ENCODE measurements around the gene LRP8. TPM values are rescaled to one million over a fixed set of nuclear protein-coding genes. Genes with fewer than 3 reads are reported as not detected.
A peak's percentile ranks its signal among the peaks of the same experiment; 100 is the strongest.

LRP8 gene
- total RNA-seq, 1 donor from 2014 or later: 16.5 TPM

DNA sequence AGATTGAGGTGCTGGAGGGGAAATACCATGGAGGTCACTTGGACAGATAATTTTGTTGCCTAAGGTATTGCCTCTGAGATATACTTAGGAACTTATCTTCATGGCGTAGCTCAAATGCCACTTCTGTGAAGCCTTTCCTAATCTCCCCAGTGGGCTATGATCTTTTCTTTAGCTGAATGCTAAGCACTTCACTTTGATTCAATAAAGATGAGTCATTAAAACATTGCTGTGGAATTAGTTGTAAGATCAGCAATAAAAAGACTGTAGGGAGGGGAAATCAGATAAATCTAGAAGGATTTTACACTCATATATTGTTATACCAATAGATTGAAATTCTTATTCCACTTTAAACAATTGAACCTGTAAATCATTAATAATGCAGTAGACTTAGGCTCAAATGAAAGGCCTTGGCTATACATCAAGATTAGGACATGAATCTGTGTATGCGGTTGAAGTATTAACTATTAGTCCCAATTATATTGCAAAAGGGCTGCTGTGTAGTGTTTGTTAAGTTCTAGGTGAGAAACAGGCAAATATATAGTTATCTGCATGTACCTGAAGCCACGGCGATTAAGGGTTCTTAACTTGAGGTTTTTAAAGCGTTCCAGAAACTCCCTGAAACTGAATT, 70.3 kb downstream of the LRP8 start:
- Mint-ChIP-seq H3K4me3 (peak overlapping the region; percentile 81), H3K9me3 (no peaks in the 10 kb centered on the region), H3K27ac (peak overlapping the region; percentile 98), H3K27me3 (no peaks in the 10 kb centered on the region), H3K36me3 (no peaks in the 10 kb centered on the region), H3K4me1 (ENCODE audit: unreplicated experiment) (no peaks in the 10 kb centered on the region)
- TF ChIP-seq, protein P1, sequence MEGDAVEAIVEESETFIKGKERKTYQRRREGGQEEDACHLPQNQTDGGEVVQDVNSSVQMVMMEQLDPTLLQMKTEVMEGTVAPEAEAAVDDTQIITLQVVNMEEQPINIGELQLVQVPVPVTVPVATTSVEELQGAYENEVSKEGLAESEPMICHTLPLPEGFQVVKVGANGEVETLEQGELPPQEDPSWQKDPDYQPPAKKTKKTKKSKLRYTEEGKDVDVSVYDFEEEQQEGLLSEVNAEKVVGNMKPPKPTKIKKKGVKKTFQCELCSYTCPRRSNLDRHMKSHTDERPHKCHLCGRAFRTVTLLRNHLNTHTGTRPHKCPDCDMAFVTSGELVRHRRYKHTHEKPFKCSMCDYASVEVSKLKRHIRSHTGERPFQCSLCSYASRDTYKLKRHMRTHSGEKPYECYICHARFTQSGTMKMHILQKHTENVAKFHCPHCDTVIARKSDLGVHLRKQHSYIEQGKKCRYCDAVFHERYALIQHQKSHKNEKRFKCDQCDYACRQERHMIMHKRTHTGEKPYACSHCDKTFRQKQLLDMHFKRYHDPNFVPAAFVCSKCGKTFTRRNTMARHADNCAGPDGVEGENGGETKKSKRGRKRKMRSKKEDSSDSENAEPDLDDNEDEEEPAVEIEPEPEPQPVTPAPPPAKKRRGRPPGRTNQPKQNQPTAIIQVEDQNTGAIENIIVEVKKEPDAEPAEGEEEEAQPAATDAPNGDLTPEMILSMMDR (conservative IDR thresholded peaks at IDR 0.05): no peak
- no peak for DNase-seq (ENCODE audit: extremely low spot score, unreplicated experiment)

DNA sequence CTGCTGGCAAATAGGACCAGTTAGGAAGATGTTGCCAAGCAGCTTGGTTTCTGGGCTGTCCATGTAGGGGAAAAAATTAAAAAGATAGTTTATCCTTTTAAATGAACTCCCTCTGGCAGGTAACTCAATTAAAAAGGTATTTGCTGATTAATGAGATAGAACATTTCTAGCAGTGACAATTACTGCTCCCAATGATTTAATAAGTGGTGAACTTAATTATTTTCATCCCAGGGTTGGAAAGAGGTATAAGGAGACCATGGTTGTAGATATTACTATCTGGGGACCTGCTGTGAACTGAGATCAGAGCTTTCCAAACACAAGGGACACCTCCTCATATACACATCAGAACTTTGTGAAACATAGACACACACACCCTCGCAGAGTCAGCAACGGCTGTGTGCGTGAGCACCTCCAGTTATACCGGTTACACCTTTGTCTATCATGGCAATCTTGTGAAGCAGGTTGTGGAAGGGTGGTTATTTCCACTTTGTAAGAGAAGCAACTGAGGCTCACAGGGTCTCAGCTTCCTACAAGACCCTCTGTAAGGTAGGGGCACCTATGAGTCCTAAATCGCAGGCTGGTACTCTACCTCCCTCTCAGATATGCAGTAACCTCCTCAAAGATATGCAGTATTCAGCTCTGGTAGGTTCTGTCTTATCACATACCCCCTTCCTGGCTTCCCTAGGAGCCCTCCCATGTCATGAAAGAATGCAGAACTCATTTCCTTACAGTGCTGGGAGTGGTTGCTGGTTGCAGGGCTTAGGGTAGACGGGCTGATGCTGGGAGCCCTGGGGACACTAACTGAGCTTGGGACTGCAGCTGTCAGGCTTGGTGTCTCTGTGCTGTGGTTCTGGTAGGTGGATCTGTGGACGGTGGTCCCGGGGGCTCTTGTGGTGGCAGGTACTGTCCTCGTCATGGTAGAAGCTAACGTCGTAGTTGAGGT, 71.1 kb downstream of the LRP8 start:
- Mint-ChIP-seq H3K9me3 (no peaks in the 10 kb centered on the region), H3K4me1 (ENCODE audit: unreplicated experiment) (no peaks in the 10 kb centered on the region), H3K4me3 (peak overlapping the region; percentile 81), H3K27ac (peak overlapping the region; percentile 98), H3K36me3 (no peaks in the 10 kb centered on the region), H3K27me3 (no peaks in the 10 kb centered on the region)
- no peak for DNase-seq (ENCODE audit: extremely low spot score, unreplicated experiment)
- TF ChIP-seq, protein P1 (conservative IDR thresholded peaks at IDR 0.05): no peak

DNA sequence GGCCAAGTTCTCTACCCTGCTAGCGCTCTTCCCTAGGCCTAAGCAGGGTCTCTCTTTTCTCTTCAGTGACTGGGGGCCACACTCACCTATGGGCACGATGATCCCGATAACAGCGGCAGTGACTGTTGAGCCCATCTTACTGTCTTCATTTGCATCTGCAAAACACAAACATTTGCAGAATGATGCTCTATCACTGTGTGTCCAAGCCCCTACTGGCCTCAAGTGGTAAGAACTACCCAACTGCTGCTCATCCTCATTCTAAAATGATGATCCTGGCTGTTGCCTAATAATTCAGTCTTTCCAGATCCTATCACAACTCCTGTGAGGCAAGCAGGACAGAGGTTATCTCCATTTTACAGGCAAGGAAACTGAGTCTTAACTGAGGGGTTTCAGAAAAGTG, 72.8 kb downstream of the LRP8 start:
- H3K36me3 Mint-ChIP-seq: no peaks in the 10 kb centered on the region
- no peaks in the 10 kb centered on the region for H3K9me3 Mint-ChIP-seq
- no peak overlapping the region for H3K4me3 Mint-ChIP-seq
- H3K4me1 Mint-ChIP-seq (ENCODE audit: unreplicated experiment): no peaks in the 10 kb centered on the region
- H3K27ac Mint-ChIP-seq: no peak overlapping the region
- TF ChIP-seq, protein P1 (conservative IDR thresholded peaks at IDR 0.05): peak; percentile 37
- H3K27me3 Mint-ChIP-seq: no peaks in the 10 kb centered on the region
- no peak for DNase-seq (ENCODE audit: extremely low spot score, unreplicated experiment)

DNA sequence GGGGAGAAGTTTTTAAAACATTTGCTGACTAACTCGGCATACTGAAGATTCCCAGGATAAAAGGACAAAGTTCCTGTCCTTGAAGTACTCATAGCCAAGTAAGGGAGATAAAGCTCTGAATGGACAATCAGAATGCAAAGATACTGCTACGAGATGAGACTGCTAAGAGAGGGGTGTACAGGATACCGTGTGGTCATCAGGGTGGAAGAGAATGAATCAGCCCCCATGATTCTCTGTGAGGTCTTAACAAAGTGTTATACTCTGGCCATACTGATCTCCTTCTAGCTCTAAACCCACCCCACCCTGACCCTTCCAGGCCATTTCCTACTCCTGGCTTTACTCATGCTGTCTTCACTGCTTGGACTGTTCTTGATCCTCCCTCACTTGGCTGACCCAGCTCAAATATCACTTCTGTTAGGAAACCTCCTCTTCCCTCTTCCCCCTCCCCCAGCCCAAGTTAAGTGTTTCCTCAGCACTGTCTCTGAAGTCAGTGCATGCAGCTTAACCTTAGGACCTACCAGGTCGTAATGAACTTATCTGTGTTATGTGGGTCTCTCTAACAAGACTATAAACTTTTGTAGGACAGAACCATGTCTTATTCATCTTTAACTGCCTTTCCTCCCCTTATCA, 73.7 kb downstream of the LRP8 start:
- TF ChIP-seq, protein P1 (conservative IDR thresholded peaks at IDR 0.05): no peak
- Mint-ChIP-seq H3K36me3 (no peaks in the 10 kb centered on the region), H3K27me3 (no peaks in the 10 kb centered on the region), H3K4me1 (ENCODE audit: unreplicated experiment) (no peaks in the 10 kb centered on the region), H3K27ac (no peak overlapping the region), H3K4me3 (no peak overlapping the region), H3K9me3 (no peaks in the 10 kb centered on the region)
- no peak for DNase-seq (ENCODE audit: extremely low spot score, unreplicated experiment)

DNA sequence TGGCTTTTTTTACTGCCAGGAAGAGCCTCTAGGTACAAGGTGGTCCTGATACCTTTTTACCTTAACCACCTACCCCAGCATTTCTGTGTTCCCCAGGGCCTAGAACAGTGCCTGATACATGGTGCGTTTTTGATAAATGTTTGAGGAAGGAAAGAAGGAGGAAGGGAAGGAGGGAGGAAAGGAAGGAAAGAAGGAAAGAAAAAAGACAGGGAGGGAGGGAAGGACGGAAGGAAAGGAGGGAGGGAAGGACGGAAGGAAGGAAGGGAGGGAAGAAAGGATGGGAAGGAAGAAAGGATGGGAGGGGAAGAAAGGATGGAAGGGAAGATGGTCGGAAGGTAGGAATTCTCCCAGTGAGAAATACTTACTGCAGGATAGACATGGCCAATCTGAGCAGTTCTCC, 77.5 kb downstream of the LRP8 start:
- Mint-ChIP-seq H3K36me3 (no peaks in the 10 kb centered on the region), H3K27ac (no peak overlapping the region), H3K4me3 (no peak overlapping the region), H3K27me3 (no peaks in the 10 kb centered on the region), H3K9me3 (no peaks in the 10 kb centered on the region), H3K4me1 (ENCODE audit: unreplicated experiment) (no peaks in the 10 kb centered on the region)
- DNase-seq (ENCODE audit: extremely low spot score, unreplicated experiment): no peak
- TF ChIP-seq, protein P1 (conservative IDR thresholded peaks at IDR 0.05): no peak
